GM19468 (cell line): ENCODE results near the gene IFIH1.

Experiments used
- ATAC-seq: cut with Tn5 transposase; IDR thresholded peaks from one replicate; pipeline ENCODE4 v1.9.1; 2021; ENCODE audit warnings: mild to moderate bottlenecking, moderate library complexity, moderate number of reproducible peaks; ENCODE audit not compliant: unreplicated experiment; ENCODE audit errors: extremely low read depth

Gene IFIH1

DNA sequence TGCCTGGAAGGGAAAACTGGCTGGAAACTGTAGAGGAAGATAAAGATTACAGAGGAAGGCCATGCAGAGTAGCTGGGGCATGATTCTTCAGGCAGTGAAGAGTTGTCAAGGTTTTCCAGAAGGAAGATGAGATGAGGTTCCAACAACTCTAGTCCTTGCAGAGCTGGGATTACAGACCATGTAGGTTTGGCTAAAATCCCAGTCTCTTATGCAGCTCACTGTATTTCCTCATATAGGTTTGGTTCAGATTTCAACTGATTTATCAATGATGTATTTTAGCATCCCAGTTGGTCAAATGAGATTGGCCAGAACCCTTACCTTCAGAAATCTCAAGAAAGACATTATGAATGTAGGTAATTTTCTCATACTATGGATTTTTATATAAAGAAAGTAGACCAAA lies 91.6 kb downstream of the IFIH1 start:
- ATAC-seq = no peak

DNA sequence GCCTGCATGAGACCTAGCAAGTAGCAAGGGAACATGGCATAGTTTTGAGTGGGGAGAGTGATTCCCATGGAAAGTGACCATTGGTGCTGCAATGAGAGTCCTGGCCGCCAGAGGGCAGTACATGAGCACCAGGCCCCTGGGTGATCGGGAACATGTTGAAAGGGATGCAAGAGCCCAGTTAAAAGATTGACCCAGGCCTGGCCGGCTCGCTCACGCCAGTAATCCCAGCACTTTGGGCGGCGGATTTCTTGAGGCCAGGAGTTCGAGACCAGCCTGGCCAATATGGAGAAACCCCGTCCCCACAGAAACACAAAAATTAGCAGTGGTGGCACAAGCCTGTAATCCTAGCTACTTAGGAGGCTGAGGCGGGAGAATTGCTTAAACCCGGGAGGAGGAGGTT lies 97.4 kb downstream of the IFIH1 start:
- no peak for ATAC-seq

DNA sequence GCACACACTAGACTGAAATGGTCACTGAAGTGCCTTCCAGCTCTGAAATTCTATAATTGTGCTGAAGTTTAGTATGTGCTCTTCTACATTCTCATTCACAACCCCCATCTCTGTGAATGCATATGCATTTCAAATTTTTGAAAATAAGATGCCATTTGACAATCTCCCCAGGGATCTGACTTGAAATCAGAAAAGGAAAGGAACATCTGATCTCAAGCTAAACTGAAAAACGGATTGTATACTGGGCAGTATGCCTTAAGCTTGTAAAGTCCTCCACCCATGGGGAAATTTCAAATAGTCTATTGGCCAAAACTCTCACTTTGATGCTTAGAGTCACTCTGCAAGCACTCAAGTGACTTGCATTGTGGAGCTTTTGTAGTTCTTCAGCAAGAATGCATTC lies 98.1 kb downstream of the IFIH1 start:
- no peak for ATAC-seq

DNA sequence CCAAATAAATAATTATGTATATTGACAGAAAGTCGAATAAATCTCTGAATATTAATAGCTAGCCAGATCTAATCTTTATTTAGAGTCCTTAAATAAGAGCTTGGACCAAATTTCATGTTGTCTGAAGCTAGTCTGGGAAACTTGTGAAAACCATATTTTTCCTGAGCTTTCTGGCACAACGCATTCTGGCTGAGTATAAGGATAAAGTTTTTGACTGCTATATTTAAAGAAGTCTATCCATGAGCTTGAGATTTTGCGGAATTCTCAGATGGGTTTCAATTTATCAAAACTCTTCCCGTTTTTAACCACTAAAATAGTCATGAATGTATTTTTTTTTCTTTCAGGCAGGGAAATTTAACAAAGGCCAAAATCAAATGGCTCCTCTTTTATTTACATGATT lies 99.1 kb downstream of the IFIH1 start:
- ATAC-seq = no peak

DNA sequence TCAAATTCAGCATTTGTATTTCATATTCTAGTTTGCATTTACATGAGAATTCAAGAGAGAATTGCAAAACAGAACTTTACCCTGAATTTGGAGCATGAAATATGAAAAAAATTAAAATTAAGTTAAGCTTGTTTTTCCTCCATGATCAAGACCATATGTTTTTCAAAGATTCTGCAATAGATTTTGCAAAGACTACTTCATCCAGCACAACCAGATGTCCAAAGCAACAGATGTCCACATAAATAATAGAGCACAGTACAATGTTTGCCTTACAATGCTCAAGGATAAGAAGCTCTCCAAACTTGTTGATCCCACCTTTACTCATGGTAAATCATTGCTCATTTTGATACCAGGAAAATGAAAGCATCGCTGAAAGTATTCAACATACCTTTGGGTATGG lies 100.9 kb downstream of the IFIH1 start:
- ATAC-seq = no peak
